Stimulated activated CD8-positive, alpha-beta memory T cell treated with anti-CD3 and anti-CD28 coated beads, Interleukin-15, amount 100 ng/mL, for 24 hours (primary cell): ENCODE results near the gene POLR3GL.

Experiments
- DNase-seq: peaks from one replicate; pipeline ENCODE4 v3.0.0-alpha.2; 2020; ENCODE audit warnings: low read depth

Gene POLR3GL

GRCh38 chr1:145992958-145993617 lies 28.6 kb downstream of the POLR3GL start:
- DNase-seq, result no peak

GRCh38 chr1:145993618-145994390 lies 29.3 kb downstream of the POLR3GL start:
- no peak for DNase-seq

- no peak for DNase-seq
These were observed 30.1 kb downstream of the POLR3GL start for GRCh38 chr1:145994391-145995120.

GRCh38 chr1:145995148-145995881 lies 30.8 kb downstream of the POLR3GL start:
- no peak for DNase-seq

GRCh38 chr1:145995964-145996432 lies 31.5 kb downstream of the POLR3GL start:
- DNase-seq, result no peak

GRCh38 chr1:145996433-145997015 lies 32.0 kb downstream of the POLR3GL start, which contains the start of gene TXNIP:
Gene TXNIP (minus strand): TSS chr1:145996579. CDS start chr1:145996266, 313 bp downstream.
- peak; percentile 86 for DNase-seq

- no peak for DNase-seq
These were observed 32.7 kb downstream of the POLR3GL start for GRCh38 chr1:145997016-145997717.

- no peak for DNase-seq
These were observed 33.2 kb downstream of the POLR3GL start for GRCh38 chr1:145997718-145998023.

GRCh38 chr1:145999321-146000024 lies 35.0 kb downstream of the POLR3GL start:
- DNase-seq, result no peak

- no peak for DNase-seq
These were observed 37.2 kb downstream of the POLR3GL start for GRCh38 chr1:146001709-146002108.

- no peak for DNase-seq
These were observed 43.1 kb downstream of the POLR3GL start for GRCh38 chr1:146007489-146008133.

GRCh38 chr1:146010126-146010738 lies 45.7 kb downstream of the POLR3GL start:
- DNase-seq, result no peak

- no peak for DNase-seq
These were observed 48.4 kb downstream of the POLR3GL start for GRCh38 chr1:146012703-146013558.

- no peak for DNase-seq
These were observed 49.1 kb downstream of the POLR3GL start for GRCh38 chr1:146013559-146013922.

- DNase-seq, result no peak
These were observed 52.4 kb downstream of the POLR3GL start for GRCh38 chr1:146016891-146017290.

GRCh38 chr1:146019231-146020057 lies 55.0 kb downstream of the POLR3GL start:
- no peak for DNase-seq
